ENCODE data around the gene PICK1. TPM values are rescaled to one million over a fixed set of nuclear protein-coding genes. Genes with fewer than 3 reads are reported as not detected.
A peak's percentile ranks its signal among the peaks of the same experiment; 100 is the strongest.

PICK1 gene
- total and polyA plus RNA-seq, 4 donors: 5.8 to 25.8 (median 13.1) TPM

DNA sequence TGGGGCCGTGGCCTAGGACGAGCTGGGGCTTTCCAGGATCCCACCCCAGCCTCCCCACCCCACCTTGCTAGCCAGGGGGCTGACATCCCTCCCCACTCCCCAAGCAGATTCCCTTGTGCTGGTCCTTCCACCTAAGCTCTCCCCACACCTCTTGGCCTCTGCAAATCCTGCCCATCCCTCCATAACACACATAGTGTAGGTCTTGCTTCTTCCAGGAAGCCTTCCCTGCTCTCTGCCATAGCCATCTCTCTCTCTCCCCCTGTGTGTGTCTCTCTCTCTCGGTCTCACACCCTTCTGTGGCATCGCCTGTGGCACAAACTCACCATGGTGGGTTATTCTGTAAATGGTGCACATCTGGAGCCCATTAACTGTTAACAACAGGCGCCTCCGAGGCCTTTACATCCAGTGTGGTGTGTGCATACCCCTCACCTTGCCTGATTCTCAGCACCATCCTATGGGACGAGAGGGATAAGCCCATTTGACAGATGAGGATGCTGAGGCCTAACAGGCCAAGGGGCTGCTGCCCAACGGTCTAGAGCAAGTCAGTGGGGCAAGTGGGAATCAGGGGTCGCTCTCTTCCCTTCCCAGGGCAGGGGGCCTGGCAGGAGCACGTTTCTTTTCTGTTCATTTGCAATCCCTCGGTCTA, 22.2 kb upstream of the PICK1 start:
- TF ChIP-seq ATF3 (IDR thresholded peaks at IDR 0.05): no peak
- no peak for TF ChIP-seq HNF4G (IDR thresholded peaks at IDR 0.05)
- TF ChIP-seq EGR1 (IDR thresholded peaks at IDR 0.05; ENCODE audit: low read depth in 2 of 2): no peak
- no peak for TF ChIP-seq JUND (IDR thresholded peaks at IDR 0.05)
- TF ChIP-seq, protein P1, sequence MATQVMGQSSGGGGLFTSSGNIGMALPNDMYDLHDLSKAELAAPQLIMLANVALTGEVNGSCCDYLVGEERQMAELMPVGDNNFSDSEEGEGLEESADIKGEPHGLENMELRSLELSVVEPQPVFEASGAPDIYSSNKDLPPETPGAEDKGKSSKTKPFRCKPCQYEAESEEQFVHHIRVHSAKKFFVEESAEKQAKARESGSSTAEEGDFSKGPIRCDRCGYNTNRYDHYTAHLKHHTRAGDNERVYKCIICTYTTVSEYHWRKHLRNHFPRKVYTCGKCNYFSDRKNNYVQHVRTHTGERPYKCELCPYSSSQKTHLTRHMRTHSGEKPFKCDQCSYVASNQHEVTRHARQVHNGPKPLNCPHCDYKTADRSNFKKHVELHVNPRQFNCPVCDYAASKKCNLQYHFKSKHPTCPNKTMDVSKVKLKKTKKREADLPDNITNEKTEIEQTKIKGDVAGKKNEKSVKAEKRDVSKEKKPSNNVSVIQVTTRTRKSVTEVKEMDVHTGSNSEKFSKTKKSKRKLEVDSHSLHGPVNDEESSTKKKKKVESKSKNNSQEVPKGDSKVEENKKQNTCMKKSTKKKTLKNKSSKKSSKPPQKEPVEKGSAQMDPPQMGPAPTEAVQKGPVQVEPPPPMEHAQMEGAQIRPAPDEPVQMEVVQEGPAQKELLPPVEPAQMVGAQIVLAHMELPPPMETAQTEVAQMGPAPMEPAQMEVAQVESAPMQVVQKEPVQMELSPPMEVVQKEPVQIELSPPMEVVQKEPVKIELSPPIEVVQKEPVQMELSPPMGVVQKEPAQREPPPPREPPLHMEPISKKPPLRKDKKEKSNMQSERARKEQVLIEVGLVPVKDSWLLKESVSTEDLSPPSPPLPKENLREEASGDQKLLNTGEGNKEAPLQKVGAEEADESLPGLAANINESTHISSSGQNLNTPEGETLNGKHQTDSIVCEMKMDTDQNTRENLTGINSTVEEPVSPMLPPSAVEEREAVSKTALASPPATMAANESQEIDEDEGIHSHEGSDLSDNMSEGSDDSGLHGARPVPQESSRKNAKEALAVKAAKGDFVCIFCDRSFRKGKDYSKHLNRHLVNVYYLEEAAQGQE (IDR thresholded peaks at IDR 0.05): no peak
- no peak for TF ChIP-seq ZBTB33 (IDR thresholded peaks at IDR 0.05)
- TF ChIP-seq RXRA (IDR thresholded peaks at IDR 0.05): no peak
- TF ChIP-seq, protein P2, sequence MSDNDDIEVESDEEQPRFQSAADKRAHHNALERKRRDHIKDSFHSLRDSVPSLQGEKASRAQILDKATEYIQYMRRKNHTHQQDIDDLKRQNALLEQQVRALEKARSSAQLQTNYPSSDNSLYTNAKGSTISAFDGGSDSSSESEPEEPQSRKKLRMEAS (IDR thresholded peaks at IDR 0.05): no peak
- no peak for TF ChIP-seq CTCF (IDR thresholded peaks at IDR 0.05; ENCODE audit: low read depth, low read length, missing input control)
- no peak for TF ChIP-seq NR2F2 (IDR thresholded peaks at IDR 0.05)
- no peak for TF ChIP-seq FOXA1 (IDR thresholded peaks at IDR 0.05)
- TF ChIP-seq TAF1 (conservative IDR thresholded peaks at IDR 0.05): no peak
- no peak for TF ChIP-seq HNF4A (conservative IDR thresholded peaks at IDR 0.05)
- no peak for TF ChIP-seq FOXA2 (IDR thresholded peaks at IDR 0.05)
- no peak for TF ChIP-seq RAD21 (IDR thresholded peaks at IDR 0.05)
- TF ChIP-seq SP1 (IDR thresholded peaks at IDR 0.05): no peak
- TF ChIP-seq GABPA (IDR thresholded peaks at IDR 0.05 in 1 of 2, conservative IDR thresholded peaks at IDR 0.05 in 1 of 2): no peak
- no peak for TF ChIP-seq YY1 (IDR thresholded peaks at IDR 0.05)
- Histone ChIP-seq H3K27ac (ENCODE audit: low read depth in 1 of 2, low read length in 2 of 2) (peak overlapping the region in 1 of 2 donors; percentile 72), H3K9me3 (ENCODE audit: control insufficient read depth in 4 of 4, low read length in 3 of 4) (no peaks in the 10 kb centered on the region), H3K27me3 (ENCODE audit: control insufficient read depth in 4 of 4, insufficient read depth in 4 of 4, low read length in 3 of 4) (no peaks in the 10 kb centered on the region), H3K36me3 (ENCODE audit: control insufficient read depth in 4 of 4, insufficient read depth in 3 of 4, low read depth in 1 of 4, low read length in 3 of 4) (no peaks in the 10 kb centered on the region), H3K4me1 (ENCODE audit: control insufficient read depth in 4 of 4, insufficient read depth in 4 of 4, low read length in 3 of 4) (peaks cover 0 to 4% (median under 1%) of the 10 kb centered on the region in 4 donors), H3K4me3 (ENCODE audit: low read depth in 1 of 3, low read length in 3 of 3) (no peak overlapping the region), H3K9ac (ENCODE audit: low read depth in 1 of 2, low read length in 2 of 2) (no peak overlapping the region)
- WGBS: 88% methylated on average over 11 of the region's 11 CpGs
- no peak for DNase-seq (ENCODE audit: low spot score)

All from liver (tissue), 9 donors.